GM18873 (cell line): ENCODE results near the gene EVPLL.
A peak's percentile ranks its signal among the peaks of the same experiment; 100 is the strongest.
"Not testable (repeated sequence)": the region's sequence is repeated elsewhere in the genome, so short reads cannot be mapped to it uniquely, and the experiment has no call there.

Experiments used
- ATAC-seq: cut with Tn5 transposase; IDR thresholded peaks from one replicate; pipeline ENCODE4 v1.9.1; 2021; ENCODE audit warnings: mild to moderate bottlenecking, moderate library complexity, moderate number of reproducible peaks; ENCODE audit not compliant: unreplicated experiment, low FRiP score

EVPLL gene

GRCh38 chr17:18378614-18379013 is 1.0 kb downstream of the EVPLL start:
- not testable (repeated sequence) for ATAC-seq

- no peak for ATAC-seq
Observed at GRCh38 chr17:18379246-18380146, 1.9 kb downstream of the EVPLL start.

GRCh38 chr17:18380471-18381157 is 3.0 kb downstream of the EVPLL start:
- ATAC-seq = no peak

- no peak for ATAC-seq
Observed at GRCh38 chr17:18381158-18381952, 3.8 kb downstream of the EVPLL start.

- no peak for ATAC-seq
Observed at GRCh38 chr17:18381953-18382245, 4.3 kb downstream of the EVPLL start.

GRCh38 chr17:18382441-18383078 is 5.0 kb downstream of the EVPLL start:
- ATAC-seq = no peak

GRCh38 chr17:18383079-18383481 is 5.5 kb downstream of the EVPLL start:
- not testable (repeated sequence) for ATAC-seq

- ATAC-seq = not testable (repeated sequence)
Observed at GRCh38 chr17:18384271-18384670, 6.7 kb downstream of the EVPLL start.

- ATAC-seq = not testable (repeated sequence)
Observed at GRCh38 chr17:18387583-18387982, 10.0 kb downstream of the EVPLL start.

- not testable (repeated sequence) for ATAC-seq
Observed at GRCh38 chr17:18388266-18388665, 10.7 kb downstream of the EVPLL start.

- not testable (repeated sequence) for ATAC-seq
Observed at GRCh38 chr17:18388728-18389127, 11.2 kb downstream of the EVPLL start.

- ATAC-seq = not testable (repeated sequence)
Observed at GRCh38 chr17:18401872-18402590, 24.5 kb downstream of the EVPLL start.

GRCh38 chr17:18403166-18403565 is 25.6 kb downstream of the EVPLL start:
- ATAC-seq = not testable (repeated sequence)

- peak; percentile 68 for ATAC-seq
Observed at GRCh38 chr17:18403604-18404003, 26.0 kb downstream of the EVPLL start.

GRCh38 chr17:18408906-18409305 is 31.3 kb downstream of the EVPLL start:
- ATAC-seq = not testable (repeated sequence)

GRCh38 chr17:18409321-18409720 is 31.7 kb downstream of the EVPLL start:
- ATAC-seq = not testable (repeated sequence)

GRCh38 chr17:18410736-18411135 is 33.2 kb downstream of the EVPLL start:
- not testable (repeated sequence) for ATAC-seq

- ATAC-seq = not testable (repeated sequence)
Observed at GRCh38 chr17:18411377-18411864, 33.8 kb downstream of the EVPLL start.

GRCh38 chr17:18412001-18412538 is 34.5 kb downstream of the EVPLL start:
- not testable (repeated sequence) for ATAC-seq
